ENCODE data around the gene RAD23A. TPM values are rescaled to one million over a fixed set of nuclear protein-coding genes. Genes with fewer than 3 reads are reported as not detected.
A peak's percentile ranks its signal among the peaks of the same experiment; 100 is the strongest.
"Not testable (repeated sequence)": the region's sequence is repeated elsewhere in the genome, so short reads cannot be mapped to it uniquely, and the experiment has no call there.

The RAD23A gene
- total RNA-seq, 2 donors from 2014 or later, result 70.9 to 80.3 TPM

- no peak for ATAC-seq
- DNase-seq, result no peak
- intact Hi-C loops (cut with DNase I, micrococcal nuclease), result no loop called here
These were observed 7.0 kb downstream of the RAD23A start for GRCh38 chr19:12952488-12953137.

- intact Hi-C loops (cut with DNase I, micrococcal nuclease), result no loop called here
- no peak for ATAC-seq
- no peak for DNase-seq
These were observed 7.6 kb downstream of the RAD23A start for GRCh38 chr19:12953138-12953798.

GRCh38 chr19:12953799-12954611 lies 8.3 kb downstream of the RAD23A start:
- no peak for ATAC-seq
- intact Hi-C loops (cut with DNase I, micrococcal nuclease), result no loop called here
- no peak for DNase-seq

GRCh38 chr19:12954612-12954962 lies 8.9 kb downstream of the RAD23A start:
- ATAC-seq (peak; percentile 58), DNase-seq (no peak)
- intact Hi-C loops (cut with DNase I, micrococcal nuclease), result no loop called here

GRCh38 chr19:12955575-12955974 lies 9.9 kb downstream of the RAD23A start:
- DNase-seq; intact Hi-C loops (cut with DNase I, micrococcal nuclease); ATAC-seq: not testable (repeated sequence)

GRCh38 chr19:12955996-12956395 lies 10.3 kb downstream of the RAD23A start:
- no peak for DNase-seq
- intact Hi-C loops (cut with DNase I, micrococcal nuclease), result no loop called here
- ATAC-seq, result no peak

- ATAC-seq, result peak; percentile 90
- intact Hi-C loops (cut with DNase I, micrococcal nuclease), result no loop called here
These were observed 11.1 kb downstream of the RAD23A start, which contains the start of gene GADD45GIP1 for GRCh38 chr19:12956446-12957388. Gene GADD45GIP1, minus strand, starts transcription at chr19:12957223. Its CDS starts 11 bp downstream, at chr19:12957212.

GRCh38 chr19:12957389-12957952 lies 11.8 kb downstream of the RAD23A start:
- intact Hi-C loops (cut with DNase I, micrococcal nuclease), result not testable (repeated sequence)
- DNase-seq (peak in 1 of 2 donors; percentile 43), ATAC-seq (peak; percentile 34)

More at GRCh38 chr19:12956446-12957388, 11.1 kb downstream of the RAD23A start, which contains the start of gene GADD45GIP1:
- DNase-seq, result peak; percentile 72 to 84

- DNase-seq (no peak), ATAC-seq (no peak)
- intact Hi-C loops (cut with DNase I, micrococcal nuclease), result no loop called here
These were observed 13.8 kb downstream of the RAD23A start for GRCh38 chr19:12959481-12959880.

GRCh38 chr19:12965017-12965811 lies 19.6 kb downstream of the RAD23A start:
- DNase-seq (peak; percentile 71 to 86), ATAC-seq (peak; percentile 94)
- intact Hi-C loops (cut with DNase I, micrococcal nuclease), result loop anchor here in 1 of 2 donors (10.0 kb wide), 1 partner anchor 80 kb away; the partner anchor contains the start of genes DNASE2 and KLF1

- ATAC-seq, result no peak
- no peak for DNase-seq
- intact Hi-C loops (cut with DNase I, micrococcal nuclease), result loop anchor here in 1 of 2 donors (10.0 kb wide), 1 partner anchor 81 kb away; the partner anchor contains the start of genes DNASE2 and KLF1
These were observed 20.1 kb downstream of the RAD23A start for GRCh38 chr19:12965812-12966135.

GRCh38 chr19:12967907-12968306 lies 22.2 kb downstream of the RAD23A start:
- ATAC-seq, result no peak
- intact Hi-C loops (cut with DNase I, micrococcal nuclease), result loop anchor here in 1 of 2 donors (10.0 kb wide), 1 partner anchor 83 kb away; the partner anchor contains the start of genes DNASE2 and KLF1
- no peak for DNase-seq

GRCh38 chr19:12969292-12969988 lies 23.8 kb downstream of the RAD23A start, which contains the start of gene DAND5:
Gene DAND5, plus strand, starts transcription at chr19:12969576. Its CDS starts 85 bp downstream, at chr19:12969661.
- DNase-seq (peak; percentile 11 to 53), ATAC-seq (no peak)
- intact Hi-C loops (cut with DNase I, micrococcal nuclease), result loop anchor here in 1 of 2 donors (10.0 kb wide), 1 partner anchor 85 kb away; the partner anchor contains the start of genes DNASE2 and KLF1

- DNase-seq (no peak), ATAC-seq (no peak)
- intact Hi-C loops (cut with DNase I, micrococcal nuclease), result no loop called here
These were observed 24.6 kb downstream of the RAD23A start for GRCh38 chr19:12970070-12970820.

- ATAC-seq (no peak), DNase-seq (no peak)
- intact Hi-C loops (cut with DNase I, micrococcal nuclease), result no loop called here
These were observed 27.6 kb downstream of the RAD23A start for GRCh38 chr19:12973236-12973635.
